ENCODE results near the gene RFX4. TPM values are rescaled to one million over a fixed set of nuclear protein-coding genes. Genes with fewer than 3 reads are reported as not detected.

The RFX4 gene
- total and polyA plus RNA-seq, 2 donors (not counting 3 experiments of a cell fraction or from before 2014, with no cell fraction given) = not detected

DNA sequence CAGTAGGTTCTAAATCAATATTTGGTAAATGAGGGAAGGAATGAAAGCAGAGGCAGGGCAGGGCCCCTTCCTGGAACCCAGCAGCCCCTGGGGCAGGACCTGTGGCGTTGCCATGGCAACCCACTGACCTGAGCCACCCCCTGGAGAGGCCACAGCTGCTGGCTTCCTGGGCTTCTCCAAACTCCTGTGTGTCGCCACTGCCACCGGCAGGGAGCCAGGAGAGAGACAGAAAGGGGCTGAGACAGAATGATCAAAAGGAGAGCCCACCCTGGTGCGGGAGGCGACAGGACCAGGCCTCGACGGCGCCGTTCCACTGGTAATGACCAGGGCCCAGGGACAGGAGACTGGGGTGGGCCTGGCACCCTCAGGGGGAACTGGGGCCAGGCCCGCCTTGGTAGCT lies 18.2 kb downstream of the RFX4 start:
- DNase-seq (ENCODE audit: low read depth, low spot score) = no peak
- Histone ChIP-seq H3K27ac (ENCODE audit: insufficient read depth, low read depth, low read length) (no peak overlapping the region), H3K9me1 (replicated peaks; ENCODE audit: control insufficient read depth, extremely low read depth, insufficient read depth, low read length) (no peaks in the 10 kb centered on the region), H3K27me3 (ENCODE audit: control insufficient read depth in 2 of 2, insufficient read depth in 2 of 2, low read length in 2 of 2) (peaks cover 1 to 2% of the 10 kb centered on the region in 2 experiments), H3K9me3 (replicated peaks; ENCODE audit: control insufficient read depth, insufficient read depth, low read length) (no peaks in the 10 kb centered on the region), H3K9ac (replicated peaks; ENCODE audit: extremely low read depth, insufficient read depth, low read length) (no peak overlapping the region), H3K79me2 (ENCODE audit: control insufficient read depth, insufficient read depth, low read length) (no peaks in the 10 kb centered on the region), H2AFZ (ENCODE audit: low read depth, low read length) (no peak overlapping the region), H3K36me3 (ENCODE audit: control insufficient read depth in 2 of 2, extremely low read depth in 1 of 2, insufficient read depth in 2 of 2, low read length in 2 of 2) (no peaks in the 10 kb centered on the region), H3K4me3 (replicated peaks in 1 of 3; ENCODE audit: insufficient read depth in 1 of 3, low read depth in 1 of 3, low read length in 3 of 3) (no peak overlapping the region), H4K20me1 (replicated peaks; ENCODE audit: control insufficient read depth, extremely low read depth, insufficient read depth, low read length) (no peaks in the 10 kb centered on the region), H3K4me1 (ENCODE audit: control insufficient read depth, extremely low read depth, insufficient read depth, low read length) (no peaks in the 10 kb centered on the region), H3K4me2 (ENCODE audit: insufficient read depth, low read length) (no peak overlapping the region)
- no TSS peak for BruUV-seq (replicated peaks)
- ChIA-PET POLR2A (no interaction called here), CTCF (no interaction called here)
- intact Hi-C loops (cut with micrococcal nuclease) (no loop called here), dilution Hi-C loops (cut with MboI; ENCODE audit: extremely low pct_ligation_motif_present, low sequenced_read_pairs) (no loop called here)
- FAIRE-seq = no peak
- TF ChIP-seq POLR2A (IDR thresholded peaks at IDR 0.05; ENCODE audit: low read depth, low read length) (no peak), EZH2 (IDR thresholded peaks at IDR 0.05; ENCODE audit: borderline replicate concordance, low read depth, low read length, severe bottlenecking) (no peak), FOS (IDR thresholded peaks at IDR 0.05; ENCODE audit: borderline replicate concordance, insufficient read depth, low read length) (no peak), POLR2AphosphoS5 (IDR thresholded peaks at IDR 0.05; ENCODE audit: insufficient read depth, low read depth, low read length) (no peak), MYC (IDR thresholded peaks at IDR 0.05; ENCODE audit: low read depth, low read length) (no peak), GATA2 (IDR thresholded peaks at IDR 0.05; ENCODE audit: insufficient read depth, insufficient read length, low read depth, low read length) (no peak), JUN (IDR thresholded peaks at IDR 0.05; ENCODE audit: borderline replicate concordance, insufficient read depth, insufficient read length, low read depth) (no peak)
- TF ChIP-seq, protein P1, sequence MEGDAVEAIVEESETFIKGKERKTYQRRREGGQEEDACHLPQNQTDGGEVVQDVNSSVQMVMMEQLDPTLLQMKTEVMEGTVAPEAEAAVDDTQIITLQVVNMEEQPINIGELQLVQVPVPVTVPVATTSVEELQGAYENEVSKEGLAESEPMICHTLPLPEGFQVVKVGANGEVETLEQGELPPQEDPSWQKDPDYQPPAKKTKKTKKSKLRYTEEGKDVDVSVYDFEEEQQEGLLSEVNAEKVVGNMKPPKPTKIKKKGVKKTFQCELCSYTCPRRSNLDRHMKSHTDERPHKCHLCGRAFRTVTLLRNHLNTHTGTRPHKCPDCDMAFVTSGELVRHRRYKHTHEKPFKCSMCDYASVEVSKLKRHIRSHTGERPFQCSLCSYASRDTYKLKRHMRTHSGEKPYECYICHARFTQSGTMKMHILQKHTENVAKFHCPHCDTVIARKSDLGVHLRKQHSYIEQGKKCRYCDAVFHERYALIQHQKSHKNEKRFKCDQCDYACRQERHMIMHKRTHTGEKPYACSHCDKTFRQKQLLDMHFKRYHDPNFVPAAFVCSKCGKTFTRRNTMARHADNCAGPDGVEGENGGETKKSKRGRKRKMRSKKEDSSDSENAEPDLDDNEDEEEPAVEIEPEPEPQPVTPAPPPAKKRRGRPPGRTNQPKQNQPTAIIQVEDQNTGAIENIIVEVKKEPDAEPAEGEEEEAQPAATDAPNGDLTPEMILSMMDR (IDR thresholded peaks at IDR 0.05; ENCODE audit: extremely low read depth in 1 of 2, insufficient read depth in 1 of 2, low read depth in 1 of 2, low read length in 2 of 2) = no peak
- TF ChIP-seq, protein P2, sequence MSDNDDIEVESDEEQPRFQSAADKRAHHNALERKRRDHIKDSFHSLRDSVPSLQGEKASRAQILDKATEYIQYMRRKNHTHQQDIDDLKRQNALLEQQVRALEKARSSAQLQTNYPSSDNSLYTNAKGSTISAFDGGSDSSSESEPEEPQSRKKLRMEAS (IDR thresholded peaks at IDR 0.05; ENCODE audit: insufficient read depth, insufficient read length) = no peak

Measured in endothelial cell of umbilical vein (primary cell).